Heart right ventricle (tissue), 16 donors: ENCODE data around the gene CHFR. TPM values are rescaled to one million over a fixed set of nuclear protein-coding genes. Genes with fewer than 3 reads are reported as not detected.
"Not testable (repeated sequence)": the region's sequence is repeated elsewhere in the genome, so short reads cannot be mapped to it uniquely, and the experiment has no call there.

Experiments used
- ATAC-seq, 8 donors: fragments of 200-7000 bp; cut with Tn5 transposase; one replicate each; pipeline ENCODE4 v1.9.1; 2020; ENCODE audit warnings: mild to moderate bottlenecking in 8 of 8, moderate library complexity in 8 of 8, moderate number of reproducible peaks in 1 of 8
- DNase-seq, 2 donors: peaks; one replicate each; pipeline ENCODE4 v3.0.0-alpha.2; 2020
- H3K27ac ChIP-seq, 10 donors: fragments of 200-600 bp; sonication (generic) in 2 of 10; one replicate each; pipeline versions ENCODE4 v1.5.0 to v1.8.0; 2020 to 2022; ENCODE audit warnings: mild to moderate bottlenecking in 3 of 10
- H3K27me3 ChIP-seq, 7 donors: fragments of 200-600 bp; one replicate each; pipeline ENCODE4 v1.8.0; 2021 to 2022; ENCODE audit warnings: mild to moderate bottlenecking in 2 of 7
- H3K36me3 ChIP-seq, 9 donors: fragments of 200-600 bp; sonication (generic) in 1 of 9; one replicate each; pipeline versions ENCODE4 v1.5.0 to v1.8.0; 2020 to 2022; ENCODE audit warnings: mild to moderate bottlenecking in 2 of 9
- H3K4me1 ChIP-seq, 9 donors: fragments of 200-600 bp; sonication (generic) in 1 of 9; one replicate each; pipeline versions ENCODE4 v1.5.0 to v1.8.0; 2020 to 2022; ENCODE audit warnings: mild to moderate bottlenecking in 4 of 9
- H3K4me3 ChIP-seq, 10 donors: fragments of 200-600 bp; sonication (generic) in 2 of 10; one replicate each; pipeline versions ENCODE4 v1.5.0 to v1.8.0; 2020 to 2022; ENCODE audit warnings: mild to moderate bottlenecking in 7 of 10, moderate library complexity in 2 of 10
- H3K9me3 ChIP-seq, 11 donors: fragments of 200-600 bp in 10 of 11; sonication (generic) in 2 of 11; one replicate each; pipeline versions ENCODE4 v1.5.0 to v1.8.0; 2013 to 2022; ENCODE audit warnings: mild to moderate bottlenecking in 2 of 11, control low read depth in 1 of 11, moderate library complexity in 1 of 11
- WGBS, 2 donors: extraction: QIAGEN DNeasy Blood & Tissue Kit; methylation state at CpG; one replicate each; pipeline ENCODE4 v1.1.7; 2013; ENCODE audit warnings: inconsistent platforms in 1 of 2; 5-methylcytosine and 5-hydroxymethylcytosine counted together
- intact Hi-C, 10 donors: fragments of 100-400 bp; cut with DNase I; formaldehyde crosslinking; loops; one replicate each; pipeline versions ENCODE4 v1.11.1 to v1.14.2; 2022
- polyA plus RNA-seq, 2 donors: library from polyadenylated mRNA; stranded (reverse); fragments of 200-250 nt; gene quantifications; one replicate each; pipeline ENCODE4 v1.2.3, GENCODE V29; 2013
- total RNA-seq, 10 donors: library from RNA; stranded (reverse); fragmentation: NEBNext Ultra II Directional in 3 of 10; extraction: Animal tissue kit (Norgen Biotek cat#: 25700) in 3 of 10; gene quantifications; one replicate each; pipeline versions ENCODE4 v1.2.1 to v1.2.4, GENCODE V29; 2021 to 2023
- TF ChIP-seq, protein P1 (sequence below), 9 donors: fragments of 200-600 bp; sonication (generic) in 2 of 9; IDR thresholded peaks; one replicate each; pipeline versions ENCODE4 v1.5.0 to v1.8.0; 2021 to 2022; ENCODE audit warnings: antibody characterized with exemption in 9 of 9, mild to moderate bottlenecking in 5 of 9, moderate library complexity in 1 of 9
- donor health status: Arrhythmogenic right ventricular cardiomyopathy.
- donor health status: ischemic (EF 13 %, LVEDD 7.1; RV severe dilation, severe dysfunction).
- donor health status: healthy with polysubstance abuse.
- donor health status: DM: no; HTN: yes; CAD: no.
- donor health status: DM: no; HTN: no; CAD: no.
- donor health status: ischemic (EF 25% LVEDD 6.9; RV normal size, moderate dysfunction).
- donor health status: ischemic (EF 25% LVEDD 5.7; RV mildly dilated, moderate dysfunction).
- donor health status: healthy.
- donor health status: DM: yes; HTN: yes; CAD: no.
- donor health status: Ischemic cardiomyopathy.
- donor health status: ischemic (EF 35%, LVEDD 5.7; RV mildly dilated, moderate dysfunction).
- donor health status: nonischemic (EF 11% LVEDD 7.7; RV severe dilation, severe dysfunction).
- donor health status: DM: yes; HTN: yes; CAD: no.
- donor health status: PGD.
- donor health status: ischemic (EF 29% LVEDD 5.4; RV normal size, mild dysfunction).
- donor health status: nonischemic (EF 23%, LVEDD 6.1; RV moderate dilation, normal function).

The CHFR gene
- total and polyA plus RNA-seq, 12 donors: 10.2 to 27.2 (median 15.0) TPM

DNA sequence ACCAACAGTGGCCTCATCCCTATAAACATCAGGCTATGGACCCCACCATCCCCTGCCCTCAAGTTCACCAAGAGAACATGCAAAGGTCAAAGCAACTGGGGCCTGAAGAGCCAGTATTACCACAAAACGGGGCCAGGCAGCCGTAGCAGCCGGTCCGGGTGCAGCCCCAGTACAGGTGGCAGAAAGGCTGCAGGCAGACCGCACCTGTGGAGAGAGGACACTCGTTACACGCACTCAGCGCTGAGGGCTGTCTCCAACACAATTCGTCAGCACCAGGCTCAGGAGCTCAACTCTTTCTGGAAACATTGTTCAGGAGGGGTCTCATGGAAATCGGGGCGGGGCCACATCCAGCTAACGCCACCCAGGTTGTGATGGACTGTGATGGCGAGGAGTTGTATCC, 38.9 kb downstream of the CHFR start:
- intact Hi-C loops: no loop called here
- no peaks in the 10 kb centered on the region for H3K4me1 ChIP-seq
- no peaks in the 10 kb centered on the region for H3K9me3 ChIP-seq
- H3K27me3 ChIP-seq: no peaks in the 10 kb centered on the region
- ATAC-seq (no peak), DNase-seq (no peak)
- no peak overlapping the region for H3K4me3 ChIP-seq
- H3K36me3 ChIP-seq: peaks cover 0 to 100% (median 62%) of the 10 kb centered on the region in 9 donors
- WGBS, 2 donors: 96 to 97% methylated on average over 13 of the region's 13 CpGs
- TF ChIP-seq, protein P1, sequence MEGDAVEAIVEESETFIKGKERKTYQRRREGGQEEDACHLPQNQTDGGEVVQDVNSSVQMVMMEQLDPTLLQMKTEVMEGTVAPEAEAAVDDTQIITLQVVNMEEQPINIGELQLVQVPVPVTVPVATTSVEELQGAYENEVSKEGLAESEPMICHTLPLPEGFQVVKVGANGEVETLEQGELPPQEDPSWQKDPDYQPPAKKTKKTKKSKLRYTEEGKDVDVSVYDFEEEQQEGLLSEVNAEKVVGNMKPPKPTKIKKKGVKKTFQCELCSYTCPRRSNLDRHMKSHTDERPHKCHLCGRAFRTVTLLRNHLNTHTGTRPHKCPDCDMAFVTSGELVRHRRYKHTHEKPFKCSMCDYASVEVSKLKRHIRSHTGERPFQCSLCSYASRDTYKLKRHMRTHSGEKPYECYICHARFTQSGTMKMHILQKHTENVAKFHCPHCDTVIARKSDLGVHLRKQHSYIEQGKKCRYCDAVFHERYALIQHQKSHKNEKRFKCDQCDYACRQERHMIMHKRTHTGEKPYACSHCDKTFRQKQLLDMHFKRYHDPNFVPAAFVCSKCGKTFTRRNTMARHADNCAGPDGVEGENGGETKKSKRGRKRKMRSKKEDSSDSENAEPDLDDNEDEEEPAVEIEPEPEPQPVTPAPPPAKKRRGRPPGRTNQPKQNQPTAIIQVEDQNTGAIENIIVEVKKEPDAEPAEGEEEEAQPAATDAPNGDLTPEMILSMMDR (IDR thresholded peaks at IDR 0.05): no peak
- H3K27ac ChIP-seq: no peak overlapping the region

DNA sequence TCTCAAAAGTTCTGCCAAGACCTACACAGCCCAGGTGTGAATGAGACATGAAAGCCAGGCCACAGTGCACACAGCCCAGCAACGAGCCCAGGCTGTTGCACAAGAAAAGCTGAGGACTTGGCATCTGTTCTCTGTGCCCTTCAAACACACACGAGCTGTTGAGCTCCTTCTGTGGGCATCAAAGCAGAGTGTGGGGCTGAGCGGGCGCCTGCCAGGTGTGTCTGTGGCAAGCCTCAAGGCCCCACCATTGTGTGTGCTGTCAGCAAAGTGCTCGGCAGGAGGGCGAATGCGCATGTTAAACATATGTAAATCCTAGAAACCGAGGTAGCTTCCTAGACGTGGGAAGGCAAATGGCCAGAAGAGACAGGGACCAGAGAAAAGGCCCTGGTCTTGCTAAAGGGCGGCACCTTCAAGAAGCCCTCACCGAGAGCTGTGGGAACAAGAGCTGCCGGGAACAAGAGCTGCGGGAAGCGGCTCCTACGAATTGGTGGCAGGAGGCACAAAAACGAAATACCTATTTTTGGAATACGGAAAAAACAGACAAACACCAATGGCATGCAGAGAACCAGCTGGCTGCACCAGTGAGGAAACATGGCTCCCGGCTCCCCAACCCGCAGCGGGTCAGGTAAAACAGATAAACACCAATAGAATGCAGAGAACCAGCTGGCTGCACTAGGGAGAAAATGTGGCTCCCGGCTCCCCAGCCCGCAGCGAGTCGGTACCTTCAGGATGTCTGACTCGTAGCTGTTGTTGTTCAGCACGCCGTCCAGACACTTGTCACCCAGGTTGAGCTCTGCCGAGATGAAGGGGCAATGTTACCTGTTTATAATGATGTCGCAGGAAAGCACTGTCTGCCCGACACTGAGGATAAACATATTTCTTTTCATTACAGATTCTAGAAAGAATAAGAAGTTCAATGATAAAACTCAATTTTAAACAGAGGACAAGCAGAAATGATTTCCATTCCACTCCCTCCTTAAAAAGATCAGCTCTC, 39.7 kb downstream of the CHFR start:
- H3K4me1 ChIP-seq: no peaks in the 10 kb centered on the region
- intact Hi-C loops: no loop called here
- WGBS, 2 donors: 78 to 84% methylated on average over 30 of the region's 30 CpGs
- H3K27me3 ChIP-seq: no peaks in the 10 kb centered on the region
- peaks cover 0 to 100% (median 58%) of the 10 kb centered on the region in 9 donors for H3K36me3 ChIP-seq
- H3K27ac ChIP-seq: no peak overlapping the region
- no peak for DNase-seq
- TF ChIP-seq, protein P1 (IDR thresholded peaks at IDR 0.05): no peak
- no peak overlapping the region for H3K4me3 ChIP-seq
- H3K9me3 ChIP-seq: no peaks in the 10 kb centered on the region
- ATAC-seq: no peak

DNA sequence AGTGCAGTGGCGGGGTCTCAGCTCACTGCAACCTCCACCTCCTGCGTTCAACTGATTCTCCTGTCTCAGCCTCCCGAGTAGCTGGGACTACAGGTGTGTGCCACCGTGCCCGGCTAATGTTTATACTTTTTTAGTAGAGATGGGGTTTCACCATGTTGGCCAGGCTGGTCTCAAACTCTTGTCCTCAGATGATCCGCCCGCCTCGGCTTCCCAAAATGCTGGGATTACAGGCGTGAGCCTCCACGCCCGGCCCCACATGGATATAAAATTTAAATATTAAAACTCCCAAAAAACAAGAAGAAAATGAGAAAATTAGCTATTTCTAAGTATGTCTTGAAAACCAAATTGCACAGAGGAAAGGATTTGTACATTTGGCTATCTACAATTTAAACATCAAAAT, 42.7 kb downstream of the CHFR start:
- DNase-seq, H3K4me1 ChIP-seq, ATAC-seq, H3K27ac ChIP-seq, H3K9me3 ChIP-seq, H3K4me3 ChIP-seq, intact Hi-C loops, H3K27me3 ChIP-seq: not testable (repeated sequence)
- 94 to 98% methylated on average over 11 of the region's 11 CpGs for WGBS, 2 donors
- H3K36me3 ChIP-seq: peaks cover 0 to 100% (median 57%) of the 10 kb centered on the region in 9 donors

DNA sequence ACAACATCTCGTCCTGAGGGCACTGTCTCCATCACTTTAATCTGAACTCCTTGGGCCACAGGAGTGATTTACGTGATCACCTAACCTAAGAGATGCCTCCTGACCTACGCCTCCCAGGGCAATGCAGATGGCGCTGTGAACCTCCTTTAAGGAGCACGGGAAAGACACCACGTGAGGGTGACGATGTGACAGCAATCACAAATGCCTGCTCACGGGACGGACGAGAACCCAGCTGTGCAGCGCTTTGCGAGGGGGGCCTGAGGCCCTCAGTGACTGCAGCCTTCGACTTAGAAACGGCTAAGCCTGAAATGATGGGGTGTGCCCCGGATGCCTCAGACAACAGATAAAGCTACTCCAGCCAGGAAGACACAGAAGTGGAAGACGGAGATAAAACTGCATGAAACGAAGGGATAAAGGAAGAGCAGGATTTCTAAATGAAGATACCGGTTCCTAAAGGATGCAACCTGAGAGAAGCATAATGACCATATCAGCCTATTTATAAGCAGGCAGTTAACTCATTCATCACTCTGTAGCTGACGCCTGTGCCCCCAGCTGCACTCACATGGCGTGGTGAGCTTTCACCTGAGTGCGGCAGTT, 44.9 kb downstream of the CHFR start:
- DNase-seq (no peak), ATAC-seq (no peak)
- Histone ChIP-seq H3K36me3 (peaks cover 0 to 90% (median 51%) of the 10 kb centered on the region in 9 donors), H3K9me3 (no peaks in the 10 kb centered on the region), H3K4me3 (no peak overlapping the region), H3K27ac (no peak overlapping the region), H3K27me3 (no peaks in the 10 kb centered on the region), H3K4me1 (peaks cover 0 to 9% (median 0%) of the 10 kb centered on the region in 9 donors)
- TF ChIP-seq, protein P1 (IDR thresholded peaks at IDR 0.05): no peak
- intact Hi-C loops: no loop called here
- 86 to 89% methylated on average over 21 of the region's 21 CpGs for WGBS, 2 donors
